SK-N-SH treated with all-trans-retinoic acid at 6 μM for 48 hours (cell line): ENCODE measurements around the gene TTC28.

Experiments used
- CSDC2 ChIP-seq: fragments of 250-450 bp; sonication (Bioruptor Pico); IDR thresholded peaks from 2 replicates; pipeline ENCODE4 v1.5.0; 2020; ENCODE audit warnings: mild to moderate bottlenecking, moderate library complexity
- GLIS3 ChIP-seq: fragments of 250-450 bp; sonication (Bioruptor Pico); IDR thresholded peaks from 2 replicates; pipeline ENCODE4 v1.5.0; 2020; ENCODE audit warnings: mild to moderate bottlenecking, moderate library complexity
- ZC3H10 ChIP-seq: fragments of 250-450 bp; sonication (Bioruptor Pico); IDR thresholded peaks from 2 replicates; pipeline ENCODE4 v1.5.1; 2021; ENCODE audit warnings: mild to moderate bottlenecking, moderate library complexity
- TF ChIP-seq, protein P1 (sequence below): fragments of 250-450 bp; sonication (Bioruptor Pico); IDR thresholded peaks from 2 replicates; pipeline ENCODE4 v1.5.1; 2020; ENCODE audit warnings: low read depth, mild to moderate bottlenecking, moderate library complexity
- TF ChIP-seq, protein P2 (sequence below): fragments of 250-450 bp; sonication (Bioruptor Pico); IDR thresholded peaks from 2 replicates; pipeline ENCODE4 v1.8.0; 2020; ENCODE audit warnings: mild to moderate bottlenecking, moderate library complexity, borderline replicate concordance

DNA sequence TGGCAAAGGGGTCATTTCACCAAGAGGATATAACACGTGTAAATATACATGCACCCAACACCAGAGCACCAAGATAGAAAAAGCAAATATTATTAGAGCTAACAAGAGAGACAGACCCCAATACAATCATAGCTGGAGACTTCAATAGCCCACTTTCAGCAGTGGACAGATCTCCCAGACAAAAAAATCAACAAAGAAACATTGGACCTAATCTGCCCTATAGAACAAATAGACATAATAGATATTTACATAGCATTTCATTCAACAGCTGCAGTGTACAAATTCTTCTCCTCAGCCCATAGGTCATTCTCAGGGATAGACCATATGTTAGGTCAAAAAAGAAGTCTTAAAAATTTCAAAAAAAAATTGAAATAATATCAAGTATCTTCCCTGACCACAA, 312.8 kb downstream of the TTC28 start:
- TF ChIP-seq, protein P1, sequence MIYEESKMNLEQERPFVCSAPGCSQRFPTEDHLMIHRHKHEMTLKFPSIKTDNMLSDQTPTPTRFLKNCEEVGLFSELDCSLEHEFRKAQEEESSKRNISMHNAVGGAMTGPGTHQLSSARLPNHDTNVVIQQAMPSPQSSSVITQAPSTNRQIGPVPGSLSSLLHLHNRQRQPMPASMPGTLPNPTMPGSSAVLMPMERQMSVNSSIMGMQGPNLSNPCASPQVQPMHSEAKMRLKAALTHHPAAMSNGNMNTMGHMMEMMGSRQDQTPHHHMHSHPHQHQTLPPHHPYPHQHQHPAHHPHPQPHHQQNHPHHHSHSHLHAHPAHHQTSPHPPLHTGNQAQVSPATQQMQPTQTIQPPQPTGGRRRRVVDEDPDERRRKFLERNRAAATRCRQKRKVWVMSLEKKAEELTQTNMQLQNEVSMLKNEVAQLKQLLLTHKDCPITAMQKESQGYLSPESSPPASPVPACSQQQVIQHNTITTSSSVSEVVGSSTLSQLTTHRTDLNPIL (CRISPR knock-in tag) = no peak
- TF ChIP-seq GLIS3 (no peak), CSDC2 (CRISPR knock-in tag) (no peak), ZC3H10 (CRISPR knock-in tag) (no peak)
- TF ChIP-seq, protein P2, sequence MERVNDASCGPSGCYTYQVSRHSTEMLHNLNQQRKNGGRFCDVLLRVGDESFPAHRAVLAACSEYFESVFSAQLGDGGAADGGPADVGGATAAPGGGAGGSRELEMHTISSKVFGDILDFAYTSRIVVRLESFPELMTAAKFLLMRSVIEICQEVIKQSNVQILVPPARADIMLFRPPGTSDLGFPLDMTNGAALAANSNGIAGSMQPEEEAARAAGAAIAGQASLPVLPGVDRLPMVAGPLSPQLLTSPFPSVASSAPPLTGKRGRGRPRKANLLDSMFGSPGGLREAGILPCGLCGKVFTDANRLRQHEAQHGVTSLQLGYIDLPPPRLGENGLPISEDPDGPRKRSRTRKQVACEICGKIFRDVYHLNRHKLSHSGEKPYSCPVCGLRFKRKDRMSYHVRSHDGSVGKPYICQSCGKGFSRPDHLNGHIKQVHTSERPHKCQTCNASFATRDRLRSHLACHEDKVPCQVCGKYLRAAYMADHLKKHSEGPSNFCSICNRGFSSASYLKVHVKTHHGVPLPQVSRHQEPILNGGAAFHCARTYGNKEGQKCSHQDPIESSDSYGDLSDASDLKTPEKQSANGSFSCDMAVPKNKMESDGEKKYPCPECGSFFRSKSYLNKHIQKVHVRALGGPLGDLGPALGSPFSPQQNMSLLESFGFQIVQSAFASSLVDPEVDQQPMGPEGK (CRISPR knock-in tag) = no peak
